GM20431 (cell line): Measurements from ENCODE around the gene PDGFD.

Experiments used
- in situ Hi-C: fragments of 300-500 bp; cut with MseI, MboI; formaldehyde crosslinking; loops from one replicate; pipeline ENCODE4 v1.15.0; 2020; ENCODE audit warnings: low sequenced_read_pairs; ENCODE audit not compliant: unreplicated experiment

The PDGFD gene

GRCh38 chr11:103940551-103940950, 223.4 kb downstream of the PDGFD start:
- in situ Hi-C loops, result loop anchor here (25.0 kb wide), 1 partner anchor 197 kb away; no protein-coding TSS in a partner anchor

GRCh38 chr11:103939694-103940093, 224.3 kb downstream of the PDGFD start:
- in situ Hi-C loops, result loop anchor here (25.0 kb wide), 1 partner anchor 198 kb away; no protein-coding TSS in a partner anchor

- in situ Hi-C loops, result loop anchor here (25.0 kb wide), 1 partner anchor 201 kb away; no protein-coding TSS in a partner anchor
These were observed 227.9 kb downstream of the PDGFD start for GRCh38 chr11:103936059-103936458.

GRCh38 chr11:103935219-103935618, 228.7 kb downstream of the PDGFD start:
- in situ Hi-C loops, result loop anchor here (25.0 kb wide), 1 partner anchor 202 kb away; no protein-coding TSS in a partner anchor

- in situ Hi-C loops, result loop anchor here (25.0 kb wide), 1 partner anchor 208 kb away; no protein-coding TSS in a partner anchor
These were observed 234.6 kb downstream of the PDGFD start for GRCh38 chr11:103929170-103929903.

- in situ Hi-C loops, result loop anchor here (25.0 kb wide), 1 partner anchor 209 kb away; no protein-coding TSS in a partner anchor
These were observed 235.2 kb downstream of the PDGFD start for GRCh38 chr11:103928802-103929161.

GRCh38 chr11:103928040-103928801, 235.7 kb downstream of the PDGFD start:
- in situ Hi-C loops, result loop anchor here (25.0 kb wide), 1 partner anchor 209 kb away; no protein-coding TSS in a partner anchor

GRCh38 chr11:103927535-103927934, 236.4 kb downstream of the PDGFD start:
- in situ Hi-C loops, result loop anchor here (25.0 kb wide), 1 partner anchor 210 kb away; no protein-coding TSS in a partner anchor

GRCh38 chr11:103926990-103927389, 237.0 kb downstream of the PDGFD start:
- in situ Hi-C loops, result loop anchor here (25.0 kb wide), 1 partner anchor 210 kb away; no protein-coding TSS in a partner anchor

GRCh38 chr11:103924166-103925013, 239.6 kb downstream of the PDGFD start:
- in situ Hi-C loops, result loop anchor here (25.0 kb wide), 1 partner anchor 213 kb away; no protein-coding TSS in a partner anchor

GRCh38 chr11:103923451-103923931, 240.5 kb downstream of the PDGFD start:
- in situ Hi-C loops, result no loop called here

GRCh38 chr11:103920933-103921332, 243.0 kb downstream of the PDGFD start:
- in situ Hi-C loops, result no loop called here

- in situ Hi-C loops, result no loop called here
These were observed 243.5 kb downstream of the PDGFD start for GRCh38 chr11:103920449-103920848.

- in situ Hi-C loops, result no loop called here
These were observed 253.2 kb downstream of the PDGFD start for GRCh38 chr11:103910721-103911120.

- in situ Hi-C loops, result no loop called here
These were observed 256.1 kb downstream of the PDGFD start for GRCh38 chr11:103907548-103908455.

GRCh38 chr11:103907136-103907535, 256.8 kb downstream of the PDGFD start:
- in situ Hi-C loops, result no loop called here

- in situ Hi-C loops, result no loop called here
These were observed 257.6 kb downstream of the PDGFD start for GRCh38 chr11:103906291-103906867.

- in situ Hi-C loops, result no loop called here
These were observed 259.7 kb downstream of the PDGFD start for GRCh38 chr11:103904324-103904667.
